ENCODE data around the gene CNGA2. TPM values are rescaled to one million over a fixed set of nuclear protein-coding genes. Genes with fewer than 3 reads are reported as not detected.

The CNGA2 gene
- total and polyA plus RNA-seq, 2 of the 4 experiments (the other 2 are of a cell fraction) = not detected

GRCh38 chrX:151789179-151789800 is 54.7 kb downstream of the CNGA2 start:
- Histone ChIP-seq H2AK9ac (replicated peaks; ENCODE audit: low read depth, low read length, poor library complexity) (no peak overlapping the region), H3K14ac (replicated peaks; ENCODE audit: low read depth, low read length) (no peak overlapping the region), H3K4me1 (ENCODE audit: control insufficient read depth, insufficient read depth, low read length) (no peaks in the 10 kb centered on the region), H3K79me1 (ENCODE audit: low read depth in 1 of 2, low read length in 2 of 2) (no peaks in the 10 kb centered on the region), H3K9me1 (ENCODE audit: insufficient read depth, low read length) (no peaks in the 10 kb centered on the region), H3K4me2 (ENCODE audit: low read depth, low read length) (no peak overlapping the region), H4K5ac (ENCODE audit: low read depth, low read length) (no peak overlapping the region), H3K27ac (ENCODE audit: insufficient read depth, low read length) (no peak overlapping the region), H3K18ac (ENCODE audit: low read depth, low read length) (no peak overlapping the region), H3K27me3 (ENCODE audit: control insufficient read depth, insufficient read depth, low read length) (no peaks in the 10 kb centered on the region), H3K4me3 (ENCODE audit: insufficient read depth, low read depth, low read length) (no peak overlapping the region), H3K9me3 (ENCODE audit: control insufficient read depth, insufficient read depth, low read length) (peaks cover 7% of the 10 kb centered on the region; the same call in 1 of the 2 replicates), H4K20me1 (ENCODE audit: insufficient read depth, low read length) (no peaks in the 10 kb centered on the region), H3K56ac (ENCODE audit: extremely low read depth, insufficient read depth, low read length) (no peak overlapping the region), H4K91ac (ENCODE audit: insufficient read depth, low read depth, low read length) (no peak overlapping the region), H2BK120ac (ENCODE audit: low read depth, low read length) (no peak overlapping the region), H2BK20ac (ENCODE audit: low read depth, low read length) (no peak overlapping the region), H2AFZ (replicated peaks; ENCODE audit: low read length, poor library complexity) (no peak overlapping the region), H4K8ac (ENCODE audit: low read depth in 2 of 2, low read length in 2 of 2) (no peak overlapping the region), H2BK15ac (ENCODE audit: low read depth, low read length) (no peak overlapping the region), H3K9ac (ENCODE audit: low read depth, low read length) (no peak overlapping the region), H3K4ac (ENCODE audit: low read depth, low read length) (no peak overlapping the region), H3K23ac (ENCODE audit: low read depth, low read length) (no peak overlapping the region), H2AK5ac (ENCODE audit: low read depth, low read length) (no peak overlapping the region), H2BK5ac (ENCODE audit: low read depth, low read length, poor library complexity, severe bottlenecking) (no peak overlapping the region), H3K36me3 (ENCODE audit: control insufficient read depth, insufficient read depth, low read length) (no peaks in the 10 kb centered on the region)
- in situ Hi-C loops (cut with MboI; ENCODE audit: low sequenced_read_pairs) (no loop called here), intact Hi-C loops (cut with micrococcal nuclease) (no loop called here), dilution Hi-C loops (cut with HindIII; ENCODE audit: low sequenced_read_pairs, unreplicated experiment) (no loop called here)
- CTCF ChIA-PET = no interaction called here
- TF ChIP-seq RFX5 (IDR thresholded peaks at IDR 0.05; ENCODE audit: low read depth, low read length) = no peak
- TF ChIP-seq RAD21 (IDR thresholded peaks at IDR 0.05; ENCODE audit: low read length) = no peak
- ATAC-seq (ENCODE audit: low read depth) (no peak), DNase-seq (peak; percentile 45)
- no TSS peak for BruUV-seq (replicated peaks)
- POLR2A ChIA-PET (ENCODE audit: unreplicated experiment) = no interaction called here
- 36% methylated on average over 3 of the region's 6 CpGs; no CpG with 5 or more reads in 1 of the 2 experiments for WGBS, 2 experiments (ENCODE audit: extremely low coverage in 2 of 2, insufficient read length in 1 of 2)

Measured in IMR-90 (cell line).